ENCODE measurements around the gene TMEM50B. TPM values are rescaled to one million over a fixed set of nuclear protein-coding genes. Genes with fewer than 3 reads are reported as not detected.
"Not testable (repeated sequence)": the region's sequence is repeated elsewhere in the genome, so short reads cannot be mapped to it uniquely, and the experiment has no call there.

The TMEM50B gene
- polyA plus RNA-seq, 2 of the 4 experiments (the other 2 are of a cell fraction) = 11.1 to 19.4 TPM

DNA sequence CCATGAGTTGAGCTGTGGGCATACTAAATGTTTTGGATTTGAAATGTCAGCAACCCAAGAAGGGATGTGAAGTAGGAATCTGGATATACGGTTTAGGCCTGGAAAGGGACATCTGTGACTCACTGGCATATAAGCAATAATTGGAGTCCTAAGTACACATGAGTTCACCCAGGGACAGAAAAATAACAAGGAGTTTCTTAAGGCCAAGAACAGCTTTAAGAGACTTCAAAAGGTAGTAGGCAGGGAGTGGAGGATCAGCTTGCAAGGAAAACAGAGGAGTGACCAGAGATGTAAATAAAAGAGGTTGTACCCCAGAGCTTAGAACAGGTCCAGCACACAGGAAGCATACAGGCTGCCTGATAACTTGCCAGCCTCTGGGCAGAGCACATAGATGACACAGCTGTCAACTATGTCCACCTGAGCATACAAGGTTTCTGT is 28.1 kb downstream of the TMEM50B start:
- FAIRE-seq (no peak), ATAC-seq (peak in 1 of 2 experiments; percentile 34; a peak in 1 of 6 replicates), DNase-seq (ENCODE audit: low read depth in 1 of 2, low spot score in 1 of 2) (peak in 1 of 2 experiments; percentile 9)
- no peaks in the 10 kb centered on the region for H3K9me3 ChIP-seq
- 33% methylated on average over 1 of the region's 1 CpG for WGBS (ENCODE audit: missing lambda C conversion rate)
- no peak overlapping the region for H3K27ac ChIP-seq
- H3K4me3 ChIP-seq = no peak overlapping the region
- peaks cover 13% of the 10 kb centered on the region for H3K4me1 ChIP-seq
- CTCF ChIA-PET = interaction anchor here (1.0 to 2.4 kb wide), 4 partner anchors 14 to 254 kb away, joined by 3 to 9 read pairs (median 6); partner anchors contain the start of gene TMEM50B
- H3K4me2 ChIP-seq = no peak overlapping the region; the same call in 2 of the 3 replicates
- no peak for TF ChIP-seq RNF2 (IDR thresholded peaks at IDR 0.05; ENCODE audit: borderline replicate concordance, low read depth)
- no peak for TF ChIP-seq TP53 (CRISPR knock-in tag; IDR thresholded peaks at IDR 0.05)
- no peak for TF ChIP-seq ESRRA (IDR thresholded peaks at IDR 0.05; ENCODE audit: borderline replicate concordance, low read length)
- no peak for TF ChIP-seq HEYL (CRISPR knock-in tag; IDR thresholded peaks at IDR 0.05)
- TF ChIP-seq, protein P1, sequence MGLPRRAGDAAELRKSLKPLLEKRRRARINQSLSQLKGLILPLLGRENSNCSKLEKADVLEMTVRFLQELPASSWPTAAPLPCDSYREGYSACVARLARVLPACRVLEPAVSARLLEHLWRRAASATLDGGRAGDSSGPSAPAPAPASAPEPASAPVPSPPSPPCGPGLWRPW (IDR thresholded peaks at IDR 0.05) = no peak
- TF ChIP-seq BHLHE40 (IDR thresholded peaks at IDR 0.05; ENCODE audit: low read depth, low read length) = no peak
- TF ChIP-seq HDAC2 (IDR thresholded peaks at IDR 0.05) = no peak
- TF ChIP-seq CBX2 (IDR thresholded peaks at IDR 0.05; ENCODE audit: borderline replicate concordance, low read depth) = no peak
- TF ChIP-seq MYC (IDR thresholded peaks at IDR 0.05; ENCODE audit: borderline replicate concordance, low read length) = no peak
- TF ChIP-seq JUN (IDR thresholded peaks at IDR 0.05) = no peak
- no peak for TF ChIP-seq RCOR1 (IDR thresholded peaks at IDR 0.05; ENCODE audit: low read depth, low read length)
- no peak for TF ChIP-seq POLR2AphosphoS2 (conservative IDR thresholded peaks at IDR 0.05; ENCODE audit: low read length)
- TF ChIP-seq TFCP2L1 (CRISPR knock-in tag; IDR thresholded peaks at IDR 0.05) = no peak
- POLR2A ChIA-PET = interaction anchor here (0.6 kb wide), 1 partner anchor 158 kb away, joined by 3 read pairs; no protein-coding TSS in a partner anchor

DNA sequence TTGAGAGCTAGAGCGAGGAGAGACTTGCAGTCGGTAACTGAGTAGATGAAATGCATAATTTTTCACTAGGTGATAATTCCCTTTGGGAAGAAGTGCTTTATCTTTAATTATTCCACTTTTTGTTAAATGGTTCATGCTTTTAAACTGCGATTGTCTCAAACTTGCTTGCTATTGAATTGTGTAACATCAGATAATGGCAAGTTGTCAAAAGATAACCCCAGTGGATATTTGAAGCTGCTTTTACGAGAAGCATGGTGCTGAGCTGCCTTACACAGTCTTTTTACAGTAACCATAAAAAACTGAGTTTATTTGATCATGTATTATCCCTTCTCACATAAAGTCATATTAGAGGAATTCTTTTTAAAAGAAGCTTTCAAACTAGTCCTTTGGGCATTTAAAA is 30.2 kb downstream of the TMEM50B start:
- no peaks in the 10 kb centered on the region for H3K9me3 ChIP-seq
- ChIA-PET POLR2A (no interaction called here), CTCF (interaction anchor here (1.2 to 1.8 kb wide), 4 partner anchors 10 to 250 kb away, joined by 3 to 9 read pairs (median 4); no protein-coding TSS in a partner anchor)
- no peak overlapping the region for H3K4me3 ChIP-seq
- WGBS (ENCODE audit: missing lambda C conversion rate) = 93% methylated on average over 4 of the region's 4 CpGs
- peaks cover 13% of the 10 kb centered on the region for H3K4me1 ChIP-seq
- DNase-seq (ENCODE audit: low read depth in 1 of 2, low spot score in 1 of 2) (no peak), ATAC-seq (no peak), FAIRE-seq (no peak)
- TF ChIP-seq SMC3 (IDR thresholded peaks at IDR 0.05) (no peak), RNF2 (IDR thresholded peaks at IDR 0.05; ENCODE audit: borderline replicate concordance, low read depth) (no peak), NPAS2 (CRISPR knock-in tag; IDR thresholded peaks at IDR 0.05; ENCODE audit: borderline replicate concordance) (no peak), RAD21 (conservative IDR thresholded peaks at IDR 0.05 in 1 of 2, IDR thresholded peaks at IDR 0.05 in 1 of 2) (no peak)
- TF ChIP-seq, protein P2, sequence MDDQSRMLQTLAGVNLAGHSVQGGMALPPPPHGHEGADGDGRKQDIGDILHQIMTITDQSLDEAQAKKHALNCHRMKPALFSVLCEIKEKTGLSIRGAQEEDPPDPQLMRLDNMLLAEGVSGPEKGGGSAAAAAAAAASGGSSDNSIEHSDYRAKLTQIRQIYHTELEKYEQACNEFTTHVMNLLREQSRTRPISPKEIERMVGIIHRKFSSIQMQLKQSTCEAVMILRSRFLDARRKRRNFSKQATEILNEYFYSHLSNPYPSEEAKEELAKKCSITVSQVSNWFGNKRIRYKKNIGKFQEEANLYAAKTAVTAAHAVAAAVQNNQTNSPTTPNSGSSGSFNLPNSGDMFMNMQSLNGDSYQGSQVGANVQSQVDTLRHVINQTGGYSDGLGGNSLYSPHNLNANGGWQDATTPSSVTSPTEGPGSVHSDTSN (IDR thresholded peaks at IDR 0.05) = no peak
- H3K4me2 ChIP-seq = no peak overlapping the region
- no peak overlapping the region for H3K27ac ChIP-seq

DNA sequence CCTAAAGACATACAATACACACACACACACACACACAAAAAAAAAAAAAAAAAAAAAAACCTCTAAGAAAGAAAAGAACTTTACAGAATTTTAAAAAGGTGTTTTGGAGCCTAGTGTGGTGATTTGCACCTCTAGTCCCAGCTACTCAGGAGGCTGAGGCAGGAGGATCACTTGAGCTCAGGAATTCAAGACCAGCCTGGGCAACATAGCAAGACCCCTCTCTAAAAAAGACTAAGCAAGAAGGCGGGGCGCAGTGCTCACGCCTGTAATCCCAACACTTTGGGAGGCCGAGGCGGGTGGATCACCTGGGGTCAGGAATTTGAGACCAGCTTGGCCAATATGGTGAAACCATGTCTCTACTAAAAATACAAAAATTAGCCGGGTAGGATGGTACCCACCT is 33.2 kb downstream of the TMEM50B start:
- H3K4me3 ChIP-seq; H3K27ac ChIP-seq; FAIRE-seq; DNase-seq (ENCODE audit: low read depth in 1 of 2, low spot score in 1 of 2); H3K9me3 ChIP-seq; H3K4me2 ChIP-seq; ATAC-seq; POLR2A ChIA-PET: not testable (repeated sequence)
- CTCF ChIA-PET = interaction anchor here (1.0 to 4.7 kb wide), 7 partner anchors 27 to 670 kb away, joined by 3 to 55 read pairs (median 13); no protein-coding TSS in a partner anchor
- 92% methylated on average over 6 of the region's 6 CpGs for WGBS (ENCODE audit: missing lambda C conversion rate)
- peaks cover 16% of the 10 kb centered on the region for H3K4me1 ChIP-seq

DNA sequence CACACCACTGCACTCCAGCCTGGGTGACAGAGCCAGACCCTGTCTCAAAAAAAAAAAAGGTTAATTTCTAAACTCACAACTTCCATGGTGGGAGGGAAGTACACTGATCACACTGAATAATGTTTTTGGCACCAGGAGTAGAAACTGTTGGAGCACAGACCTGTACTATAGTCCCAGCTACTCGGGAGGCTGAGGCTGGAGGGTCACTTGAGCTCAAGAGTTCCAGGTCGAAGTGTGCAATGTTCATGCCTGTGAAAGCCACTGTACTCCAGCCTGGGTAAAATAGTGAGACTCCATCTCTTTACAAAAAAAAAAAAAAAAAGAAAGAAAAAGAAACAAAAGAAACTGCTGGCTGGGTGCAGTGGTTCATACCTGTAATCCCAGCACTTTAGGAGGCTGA is 35.3 kb downstream of the TMEM50B start:
- 74% methylated on average over 2 of the region's 2 CpGs for WGBS (ENCODE audit: missing lambda C conversion rate)
- Histone ChIP-seq H3K9me3 (no peaks in the 10 kb centered on the region), H3K27ac (no peak overlapping the region; a peak in 1 of 6 replicates), H3K4me2 (no peak overlapping the region), H3K4me1 (peaks cover 14% of the 10 kb centered on the region), H3K4me3 (no peak overlapping the region)
- DNase-seq (ENCODE audit: low read depth in 1 of 2, low spot score in 1 of 2) = no peak
- no peak for FAIRE-seq
- CTCF ChIA-PET = interaction anchor here (0.7 to 4.7 kb wide), 36 partner anchors 8 to 1035 kb away, joined by 3 to 55 read pairs (median 4); partner anchors contain the start of gene IFNAR1
- ATAC-seq = no peak
- POLR2A ChIA-PET = interaction anchor here (0.9 kb wide), 1 partner anchor 245 kb away, joined by 3 read pairs; no protein-coding TSS in a partner anchor
- TF ChIP-seq, protein P3, sequence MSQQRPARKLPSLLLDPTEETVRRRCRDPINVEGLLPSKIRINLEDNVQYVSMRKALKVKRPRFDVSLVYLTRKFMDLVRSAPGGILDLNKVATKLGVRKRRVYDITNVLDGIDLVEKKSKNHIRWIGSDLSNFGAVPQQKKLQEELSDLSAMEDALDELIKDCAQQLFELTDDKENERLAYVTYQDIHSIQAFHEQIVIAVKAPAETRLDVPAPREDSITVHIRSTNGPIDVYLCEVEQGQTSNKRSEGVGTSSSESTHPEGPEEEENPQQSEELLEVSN (IDR thresholded peaks at IDR 0.05; ENCODE audit: borderline replicate concordance, low read depth) = no peak
- no peak for TF ChIP-seq ZFP36 (IDR thresholded peaks at IDR 0.05; ENCODE audit: borderline replicate concordance, partially characterized antibody)
- TF ChIP-seq MAFK (IDR thresholded peaks at IDR 0.05; ENCODE audit: partially characterized antibody) = no peak
- TF ChIP-seq EP300 (IDR thresholded peaks at IDR 0.05) = no peak
- no peak for TF ChIP-seq TP53 (CRISPR knock-in tag; IDR thresholded peaks at IDR 0.05)
- TF ChIP-seq RFX5 (IDR thresholded peaks at IDR 0.05) = no peak
- TF ChIP-seq, protein P4, sequence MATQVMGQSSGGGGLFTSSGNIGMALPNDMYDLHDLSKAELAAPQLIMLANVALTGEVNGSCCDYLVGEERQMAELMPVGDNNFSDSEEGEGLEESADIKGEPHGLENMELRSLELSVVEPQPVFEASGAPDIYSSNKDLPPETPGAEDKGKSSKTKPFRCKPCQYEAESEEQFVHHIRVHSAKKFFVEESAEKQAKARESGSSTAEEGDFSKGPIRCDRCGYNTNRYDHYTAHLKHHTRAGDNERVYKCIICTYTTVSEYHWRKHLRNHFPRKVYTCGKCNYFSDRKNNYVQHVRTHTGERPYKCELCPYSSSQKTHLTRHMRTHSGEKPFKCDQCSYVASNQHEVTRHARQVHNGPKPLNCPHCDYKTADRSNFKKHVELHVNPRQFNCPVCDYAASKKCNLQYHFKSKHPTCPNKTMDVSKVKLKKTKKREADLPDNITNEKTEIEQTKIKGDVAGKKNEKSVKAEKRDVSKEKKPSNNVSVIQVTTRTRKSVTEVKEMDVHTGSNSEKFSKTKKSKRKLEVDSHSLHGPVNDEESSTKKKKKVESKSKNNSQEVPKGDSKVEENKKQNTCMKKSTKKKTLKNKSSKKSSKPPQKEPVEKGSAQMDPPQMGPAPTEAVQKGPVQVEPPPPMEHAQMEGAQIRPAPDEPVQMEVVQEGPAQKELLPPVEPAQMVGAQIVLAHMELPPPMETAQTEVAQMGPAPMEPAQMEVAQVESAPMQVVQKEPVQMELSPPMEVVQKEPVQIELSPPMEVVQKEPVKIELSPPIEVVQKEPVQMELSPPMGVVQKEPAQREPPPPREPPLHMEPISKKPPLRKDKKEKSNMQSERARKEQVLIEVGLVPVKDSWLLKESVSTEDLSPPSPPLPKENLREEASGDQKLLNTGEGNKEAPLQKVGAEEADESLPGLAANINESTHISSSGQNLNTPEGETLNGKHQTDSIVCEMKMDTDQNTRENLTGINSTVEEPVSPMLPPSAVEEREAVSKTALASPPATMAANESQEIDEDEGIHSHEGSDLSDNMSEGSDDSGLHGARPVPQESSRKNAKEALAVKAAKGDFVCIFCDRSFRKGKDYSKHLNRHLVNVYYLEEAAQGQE (IDR thresholded peaks at IDR 0.05) = no peak
- TF ChIP-seq TFCP2L1 (CRISPR knock-in tag; IDR thresholded peaks at IDR 0.05) = no peak
- no peak for TF ChIP-seq RNF2 (IDR thresholded peaks at IDR 0.05; ENCODE audit: borderline replicate concordance, low read depth)
- no peak for TF ChIP-seq MAZ (IDR thresholded peaks at IDR 0.05; ENCODE audit: borderline replicate concordance, low read depth, low read length)
- TF ChIP-seq CBX8 (IDR thresholded peaks at IDR 0.05) = no peak

All from A549 (cell line).